Eye (tissue), 1 donor: ENCODE results near the gene USO1.
"Not testable (repeated sequence)": the region's sequence is repeated elsewhere in the genome, so short reads cannot be mapped to it uniquely, and the experiment has no call there.

Source experiments
- DNase-seq: peaks from one replicate; pipeline ENCODE4 v3.0.0-alpha.2; 2015

USO1 gene

GRCh38 chr4:75714011-75714410 is 10.4 kb upstream of the USO1 start:
- no peak for DNase-seq

GRCh38 chr4:75714704-75715103 is 9.7 kb upstream of the USO1 start:
- no peak for DNase-seq

DNA sequence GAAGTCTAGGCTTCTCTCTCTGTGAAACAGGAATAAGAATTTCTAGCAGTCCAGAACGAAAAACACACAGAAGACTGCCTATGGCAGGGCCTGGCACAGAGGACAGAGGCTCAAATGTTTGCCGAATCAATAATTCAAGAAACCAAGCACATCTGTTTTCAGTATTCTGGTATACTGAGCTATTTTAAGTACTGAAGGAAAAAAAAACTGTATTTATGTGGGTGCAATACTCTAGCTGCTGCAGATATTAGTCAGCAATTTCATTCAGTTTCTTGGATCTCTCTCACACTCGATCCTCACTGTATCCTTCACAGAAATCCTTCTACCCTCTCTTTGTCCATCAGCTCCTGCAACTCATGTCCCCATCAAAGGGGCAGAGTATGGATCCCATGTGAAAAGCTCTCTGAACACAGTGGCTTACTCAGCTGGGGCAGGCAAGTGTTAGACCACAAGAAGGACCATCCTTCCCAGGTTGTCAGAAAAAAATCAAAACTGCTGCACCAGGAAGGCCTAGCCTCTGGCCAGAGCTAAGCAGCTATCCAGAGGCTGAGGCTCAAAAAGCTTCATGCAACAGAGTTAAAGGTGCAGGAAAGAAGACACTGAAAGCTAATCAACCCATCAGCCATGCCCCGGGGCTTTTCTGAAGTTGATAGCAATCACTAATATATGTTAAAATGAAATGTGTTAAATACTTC is 9.1 kb upstream of the USO1 start:
- DNase-seq: peak; percentile 16

- DNase-seq: not testable (repeated sequence)
These were observed 8.3 kb upstream of the USO1 start for GRCh38 chr4:75716054-75716453.

DNA sequence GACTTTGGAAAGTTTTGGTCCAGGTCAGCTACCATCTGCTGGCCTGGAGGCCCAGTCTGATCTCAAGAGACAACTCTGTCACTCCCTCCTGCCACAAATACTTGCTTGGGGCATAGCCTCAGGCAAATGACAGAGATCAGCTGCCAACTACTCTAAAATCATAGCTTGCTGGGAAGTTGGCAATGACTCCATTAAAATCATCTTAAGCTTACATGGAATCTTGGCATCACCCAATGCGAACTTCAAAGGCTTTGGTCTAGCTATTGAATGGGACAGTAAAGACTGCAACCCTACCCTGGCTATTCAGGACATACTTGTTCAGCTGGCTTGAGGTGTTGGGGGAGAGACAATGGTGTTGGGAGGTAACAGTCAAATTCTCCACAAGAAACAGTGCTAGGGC is 7.0 kb upstream of the USO1 start:
- no peak for DNase-seq

- no peak for DNase-seq
These were observed 5.8 kb upstream of the USO1 start for GRCh38 chr4:75718529-75718928.

DNA sequence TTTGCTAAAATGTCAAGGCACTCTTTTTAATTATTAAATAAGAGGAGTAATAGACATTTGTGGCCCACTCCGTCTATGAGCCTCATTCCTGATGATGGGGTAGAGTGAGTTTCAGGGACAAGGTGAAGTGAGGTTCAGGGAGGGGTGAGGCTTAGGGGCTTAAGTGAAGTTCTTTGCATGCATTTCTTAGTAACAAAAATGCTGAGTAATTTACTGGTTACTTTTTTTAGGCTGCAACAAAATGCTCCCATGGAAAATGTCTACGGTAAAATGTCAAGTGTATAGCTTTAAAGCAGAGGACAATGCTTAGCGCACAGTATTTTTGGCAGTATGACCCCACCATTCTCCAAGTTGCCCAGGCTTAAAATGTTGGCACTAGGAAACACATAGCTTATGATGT is 2.0 kb upstream of the USO1 start:
- no peak for DNase-seq

GRCh38 chr4:75723163-75724065 is 963 bp upstream of the USO1 start:
- DNase-seq: peak; percentile 61

GRCh38 chr4:75724867-75725724 is 719 bp downstream of the USO1 start:
- DNase-seq: peak; percentile 91

GRCh38 chr4:75725942-75726538 is 1.7 kb downstream of the USO1 start:
- not testable (repeated sequence) for DNase-seq

GRCh38 chr4:75726577-75726976 is 2.2 kb downstream of the USO1 start:
- peak; percentile 21 for DNase-seq

DNA sequence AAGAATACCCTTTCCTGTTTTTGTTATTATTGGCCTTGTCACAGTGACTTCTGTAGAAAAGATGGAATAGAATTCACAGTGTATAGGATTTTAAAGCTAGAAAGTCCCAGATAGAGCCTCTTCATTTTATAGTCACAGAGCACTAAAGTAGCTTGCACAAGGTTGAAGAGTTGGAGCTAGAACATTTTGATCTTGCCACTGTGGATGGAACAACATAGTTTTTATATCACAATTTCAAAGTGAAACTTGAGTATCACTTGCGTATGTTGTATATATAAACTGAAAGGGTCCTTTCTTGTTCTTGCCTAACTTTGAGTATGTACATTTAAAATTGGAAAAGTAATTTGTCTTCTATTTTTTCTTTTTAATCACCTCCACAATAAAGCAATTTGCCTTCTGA is 2.7 kb downstream of the USO1 start:
- no peak for DNase-seq

- DNase-seq: no peak
These were observed 5.5 kb downstream of the USO1 start for GRCh38 chr4:75729836-75730235.

GRCh38 chr4:75733369-75733768 is 9.0 kb downstream of the USO1 start:
- no peak for DNase-seq

- DNase-seq: no peak
These were observed 11.1 kb downstream of the USO1 start for GRCh38 chr4:75735525-75735924.

- DNase-seq: no peak
These were observed 12.5 kb downstream of the USO1 start for GRCh38 chr4:75736862-75737261.

GRCh38 chr4:75737398-75737797 is 13.0 kb downstream of the USO1 start:
- no peak for DNase-seq

DNA sequence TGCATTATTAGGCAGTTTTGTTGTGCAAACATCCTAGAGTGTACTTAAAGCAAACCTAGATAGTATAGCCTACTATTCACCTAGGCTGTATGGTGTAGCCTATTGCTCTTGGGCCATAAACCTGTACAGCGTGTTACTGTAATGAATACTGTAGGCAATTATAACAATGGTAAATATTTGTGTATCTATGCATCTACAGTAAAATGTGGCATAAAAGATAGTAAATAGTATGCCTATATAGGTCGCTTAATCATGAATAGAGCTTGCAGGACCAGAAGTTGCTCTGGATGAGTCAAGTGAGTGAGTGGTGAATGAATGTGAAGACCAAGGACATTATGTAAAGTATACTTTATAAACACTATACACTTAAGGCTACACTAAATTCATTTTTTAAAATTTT is 16.6 kb downstream of the USO1 start:
- no peak for DNase-seq

DNA sequence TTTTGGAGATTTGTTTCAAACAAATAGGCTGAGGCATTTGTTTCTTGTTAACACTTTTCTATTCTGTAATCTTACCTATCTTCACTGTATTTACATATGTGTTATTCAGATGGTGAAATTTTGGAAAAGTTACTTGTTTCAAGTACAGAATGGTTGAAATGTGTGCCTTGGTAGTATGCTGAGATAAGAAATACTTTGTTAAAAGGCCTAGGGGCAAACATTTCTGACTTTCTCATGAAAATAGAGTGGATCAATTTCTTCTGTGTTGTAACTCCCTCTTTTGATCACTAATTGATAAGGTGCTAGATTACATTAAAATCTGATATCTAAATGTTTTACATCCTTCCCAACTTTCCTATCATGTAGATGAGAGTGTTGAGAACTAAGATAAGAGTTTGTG is 18.1 kb downstream of the USO1 start:
- DNase-seq: no peak

- no peak for DNase-seq
These were observed 20.8 kb downstream of the USO1 start for GRCh38 chr4:75745161-75745560.

DNA sequence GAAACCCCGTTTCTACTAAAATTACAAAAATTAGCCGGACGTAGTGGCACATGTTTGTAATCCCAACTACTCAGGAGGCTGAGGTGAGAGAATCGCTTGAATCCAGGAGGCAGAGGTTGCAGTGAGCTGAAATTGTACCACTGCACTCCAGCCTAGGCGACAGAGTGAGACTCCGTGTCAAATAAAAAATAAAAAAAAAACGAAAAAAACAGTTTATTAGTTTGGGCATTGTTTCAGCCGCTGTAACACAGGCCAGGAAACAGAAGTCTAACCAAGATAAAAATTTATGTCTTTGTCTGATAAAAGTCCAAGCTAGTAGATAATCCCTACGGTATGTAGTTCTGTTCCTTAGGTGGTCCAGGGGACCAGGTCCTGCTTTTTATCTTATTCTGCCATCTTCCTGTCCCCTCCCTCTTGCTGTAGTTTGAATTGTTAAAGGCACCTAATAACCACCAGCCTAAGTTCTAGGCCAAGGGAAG is 21.4 kb downstream of the USO1 start:
- no peak for DNase-seq

- DNase-seq: no peak
These were observed 28.3 kb downstream of the USO1 start for GRCh38 chr4:75752637-75753036.

DNA sequence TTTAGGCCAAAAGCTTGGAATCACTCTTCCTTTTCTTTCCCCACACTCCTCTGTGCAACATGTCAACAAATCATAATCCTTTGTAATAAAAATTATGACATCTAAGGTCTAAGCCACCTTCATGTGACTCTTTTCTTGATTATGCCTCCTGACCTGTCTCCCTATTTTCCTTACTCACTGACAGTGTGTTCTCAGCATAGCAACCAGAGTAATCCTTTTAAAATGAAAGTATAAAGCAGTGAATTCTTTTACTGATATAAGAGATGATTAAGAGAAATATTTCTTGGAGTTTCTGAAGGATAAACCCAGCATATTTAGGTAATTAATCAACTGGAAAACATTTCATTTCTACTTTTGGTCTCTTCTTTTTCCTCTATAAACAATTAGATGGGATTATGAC is 44.7 kb downstream of the USO1 start:
- DNase-seq: no peak
